ENCODE measurements around the gene KRT4.

The KRT4 gene

GRCh38 chr12:52821826-52822660 lies 8.1 kb upstream of the KRT4 start:
- no peak for DNase-seq (ENCODE audit: low spot score)

- DNase-seq (ENCODE audit: low spot score): no peak
Observed at GRCh38 chr12:52821071-52821730, 7.3 kb upstream of the KRT4 start.

GRCh38 chr12:52820521-52820920 lies 6.6 kb upstream of the KRT4 start:
- no peak for DNase-seq (ENCODE audit: low spot score)

GRCh38 chr12:52819731-52820510 lies 6.0 kb upstream of the KRT4 start:
- DNase-seq (ENCODE audit: low spot score): no peak

- DNase-seq (ENCODE audit: low spot score): no peak
Observed at GRCh38 chr12:52818887-52819420, 5.0 kb upstream of the KRT4 start.

- DNase-seq (ENCODE audit: low spot score): no peak
Observed at GRCh38 chr12:52818388-52818787, 4.5 kb upstream of the KRT4 start.

GRCh38 chr12:52817699-52818238 lies 3.9 kb upstream of the KRT4 start:
- no peak for DNase-seq (ENCODE audit: low spot score)

GRCh38 chr12:52817003-52817698 lies 3.2 kb upstream of the KRT4 start:
- DNase-seq (ENCODE audit: low spot score): no peak

- no peak for DNase-seq (ENCODE audit: low spot score)
Observed at GRCh38 chr12:52815676-52816588, 2.0 kb upstream of the KRT4 start.

- DNase-seq (ENCODE audit: low spot score): no peak
Observed at GRCh38 chr12:52815161-52815560, 1.2 kb upstream of the KRT4 start.

- DNase-seq (ENCODE audit: low spot score): no peak
Observed at GRCh38 chr12:52814710-52815155, 817 bp upstream of the KRT4 start.

GRCh38 chr12:52813203-52813819 lies 605 bp downstream of the KRT4 start:
- no peak for DNase-seq (ENCODE audit: low spot score)

GRCh38 chr12:52812749-52813148 lies 1.2 kb downstream of the KRT4 start:
- no peak for DNase-seq (ENCODE audit: low spot score)

GRCh38 chr12:52812073-52812400 lies 1.9 kb downstream of the KRT4 start:
- DNase-seq (ENCODE audit: low spot score): no peak

GRCh38 chr12:52811191-52812072 lies 2.5 kb downstream of the KRT4 start:
- DNase-seq (ENCODE audit: low spot score): no peak

GRCh38 chr12:52810554-52810953 lies 3.4 kb downstream of the KRT4 start:
- DNase-seq (ENCODE audit: low spot score): no peak

- no peak for DNase-seq (ENCODE audit: low spot score)
Observed at GRCh38 chr12:52809166-52809565, 4.8 kb downstream of the KRT4 start.

- no peak for DNase-seq (ENCODE audit: low spot score)
Observed at GRCh38 chr12:52808573-52809160, 5.2 kb downstream of the KRT4 start.

Measured in kidney capillary endothelial cell (primary cell).